ENCODE data around the gene ZNF276.

DNA sequence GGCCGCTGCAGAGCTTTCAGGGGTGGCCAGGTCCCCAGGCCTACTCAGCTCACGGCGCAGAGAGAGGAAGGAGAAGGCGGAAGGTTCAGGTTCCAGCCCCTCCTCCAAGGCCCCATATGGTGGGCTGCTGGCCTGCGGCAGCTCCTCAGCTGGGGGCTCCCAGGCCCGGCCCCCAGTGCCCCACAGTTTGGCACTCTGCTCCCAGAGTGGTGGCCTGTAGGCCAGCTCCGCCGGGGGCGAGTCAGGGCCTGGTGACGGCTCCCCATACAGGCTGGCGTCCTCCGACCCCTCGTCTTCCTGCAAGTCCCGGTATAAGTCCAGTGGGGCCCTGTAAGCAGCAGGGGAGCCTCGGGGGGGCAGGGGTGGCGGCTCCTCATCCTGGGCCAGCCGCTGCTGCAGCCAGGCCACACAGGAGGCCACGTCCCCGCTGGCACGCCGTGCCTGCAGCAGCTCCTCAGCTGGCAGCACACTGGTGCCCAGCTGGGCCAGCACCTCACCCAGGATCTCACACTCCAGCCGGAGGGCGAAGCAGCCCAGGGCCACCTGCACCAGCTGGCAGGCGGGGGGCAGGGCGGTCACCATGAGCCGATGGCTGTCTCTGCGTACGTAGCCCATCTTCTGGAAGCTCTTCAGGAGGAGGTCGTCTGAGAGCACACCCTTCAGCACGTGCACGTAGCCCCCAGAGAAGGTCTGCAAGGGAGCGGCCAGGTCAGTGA lies 23.6 kb upstream of the ZNF276 start:
- TF ChIP-seq POLR2A (IDR thresholded peaks at IDR 0.05; ENCODE audit: low read depth), result no peak
- TF ChIP-seq, protein P1, sequence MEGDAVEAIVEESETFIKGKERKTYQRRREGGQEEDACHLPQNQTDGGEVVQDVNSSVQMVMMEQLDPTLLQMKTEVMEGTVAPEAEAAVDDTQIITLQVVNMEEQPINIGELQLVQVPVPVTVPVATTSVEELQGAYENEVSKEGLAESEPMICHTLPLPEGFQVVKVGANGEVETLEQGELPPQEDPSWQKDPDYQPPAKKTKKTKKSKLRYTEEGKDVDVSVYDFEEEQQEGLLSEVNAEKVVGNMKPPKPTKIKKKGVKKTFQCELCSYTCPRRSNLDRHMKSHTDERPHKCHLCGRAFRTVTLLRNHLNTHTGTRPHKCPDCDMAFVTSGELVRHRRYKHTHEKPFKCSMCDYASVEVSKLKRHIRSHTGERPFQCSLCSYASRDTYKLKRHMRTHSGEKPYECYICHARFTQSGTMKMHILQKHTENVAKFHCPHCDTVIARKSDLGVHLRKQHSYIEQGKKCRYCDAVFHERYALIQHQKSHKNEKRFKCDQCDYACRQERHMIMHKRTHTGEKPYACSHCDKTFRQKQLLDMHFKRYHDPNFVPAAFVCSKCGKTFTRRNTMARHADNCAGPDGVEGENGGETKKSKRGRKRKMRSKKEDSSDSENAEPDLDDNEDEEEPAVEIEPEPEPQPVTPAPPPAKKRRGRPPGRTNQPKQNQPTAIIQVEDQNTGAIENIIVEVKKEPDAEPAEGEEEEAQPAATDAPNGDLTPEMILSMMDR (IDR thresholded peaks at IDR 0.05), result no peak
- TF ChIP-seq POLR2AphosphoS5 (IDR thresholded peaks at IDR 0.05), result no peak
- no peak for TF ChIP-seq EP300 (IDR thresholded peaks at IDR 0.05)
